Vagina (tissue), 2 donors: ENCODE data around the gene KRT86. TPM values are rescaled to one million over a fixed set of nuclear protein-coding genes. Genes with fewer than 3 reads are reported as not detected.

ENCODE experiments used
- DNase-seq, 2 donors: peaks; one replicate each; pipeline ENCODE4 v3.0.0-alpha.2; 2017; ENCODE audit errors: extremely low spot score in 2 of 2
- H3K27ac ChIP-seq: fragments of 200-600 bp; sonication (generic); one replicate; pipeline ENCODE4 v1.5.1; 2019
- H3K27me3 ChIP-seq: fragments of 200-600 bp; sonication (generic); one replicate; pipeline ENCODE4 v1.5.1; 2019
- H3K36me3 ChIP-seq, 2 donors: fragments of 200-600 bp; sonication (generic); one replicate each; pipeline ENCODE4 v1.5.1; 2017 to 2019
- H3K4me1 ChIP-seq: fragments of 200-600 bp; sonication (generic); one replicate; pipeline ENCODE4 v1.5.1; 2019
- H3K4me3 ChIP-seq, 2 donors: fragments of 200-600 bp; sonication (generic); 1 replicate in 1 of 2; 2 replicates in 1 of 2; pipeline ENCODE4 v1.5.1; 2016 to 2019
- H3K9me3 ChIP-seq: fragments of 200-600 bp; sonication (generic); one replicate; pipeline ENCODE4 v1.5.1; 2019
- POLR2A ChIP-seq, 2 donors: fragments of 450-650 bp; IDR thresholded peaks; one replicate each; pipeline ENCODE4 v1.6.1; 2017; ENCODE audit warnings: antibody characterized with exemption in 2 of 2, mild to moderate bottlenecking in 2 of 2, moderate library complexity in 2 of 2
- POLR2AphosphoS5 ChIP-seq, 2 donors: sonication (generic); formaldehyde crosslinking; IDR thresholded peaks; one replicate each; pipeline ENCODE4 v1.9.0; 2017; ENCODE audit warnings: antibody characterized with exemption in 2 of 2, mild to moderate bottlenecking in 2 of 2, low read depth in 1 of 2; ENCODE audit not compliant: insufficient read depth in 1 of 2
- intact Hi-C: fragments of 100-400 bp; cut with DNase I; formaldehyde crosslinking; loops from one replicate; pipeline ENCODE4 v1.15.1; 2023
- total RNA-seq: library from RNA; depleted of rRNA; stranded (reverse); fragments of >200 nt; gene quantifications from one replicate; pipeline ENCODE4 v1.2.3, GENCODE V29; 2016
- TF ChIP-seq, protein P1 (sequence below), 3 experiments: fragments of 450-650 bp in 2 of 3; fragments of 200-600 bp in 1 of 3; sonication (generic) in 1 of 3; IDR thresholded peaks; one replicate each; pipeline ENCODE4 v1.5.1; 2017 to 2019; ENCODE audit warnings: antibody characterized with exemption in 3 of 3, mild to moderate bottlenecking in 2 of 3, moderate library complexity in 2 of 3

The KRT86 gene
- total RNA-seq, 1 donor from 2014 or later: not detected

DNA sequence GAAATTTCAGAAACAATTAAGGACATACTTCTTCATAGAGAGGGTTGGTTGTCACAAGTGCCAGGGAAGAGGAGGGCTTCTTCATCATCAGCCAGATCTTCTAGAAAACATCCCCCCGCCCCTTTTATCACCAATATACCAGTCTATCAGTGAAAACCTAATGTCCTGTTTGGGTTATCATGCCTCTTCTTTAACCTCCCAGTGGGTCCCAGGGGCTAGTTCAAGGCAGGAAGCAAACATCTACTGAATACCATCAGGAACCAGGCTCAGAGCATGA is 13.3 kb upstream of the KRT86 start:
- peaks cover 10% of the 10 kb centered on the region for H3K4me1 ChIP-seq
- TF ChIP-seq POLR2A (IDR thresholded peaks at IDR 0.05): no peak
- no peak for TF ChIP-seq POLR2AphosphoS5 (IDR thresholded peaks at IDR 0.05; ENCODE audit: insufficient read depth in 1 of 2, low read depth in 1 of 2)
- TF ChIP-seq, protein P1, sequence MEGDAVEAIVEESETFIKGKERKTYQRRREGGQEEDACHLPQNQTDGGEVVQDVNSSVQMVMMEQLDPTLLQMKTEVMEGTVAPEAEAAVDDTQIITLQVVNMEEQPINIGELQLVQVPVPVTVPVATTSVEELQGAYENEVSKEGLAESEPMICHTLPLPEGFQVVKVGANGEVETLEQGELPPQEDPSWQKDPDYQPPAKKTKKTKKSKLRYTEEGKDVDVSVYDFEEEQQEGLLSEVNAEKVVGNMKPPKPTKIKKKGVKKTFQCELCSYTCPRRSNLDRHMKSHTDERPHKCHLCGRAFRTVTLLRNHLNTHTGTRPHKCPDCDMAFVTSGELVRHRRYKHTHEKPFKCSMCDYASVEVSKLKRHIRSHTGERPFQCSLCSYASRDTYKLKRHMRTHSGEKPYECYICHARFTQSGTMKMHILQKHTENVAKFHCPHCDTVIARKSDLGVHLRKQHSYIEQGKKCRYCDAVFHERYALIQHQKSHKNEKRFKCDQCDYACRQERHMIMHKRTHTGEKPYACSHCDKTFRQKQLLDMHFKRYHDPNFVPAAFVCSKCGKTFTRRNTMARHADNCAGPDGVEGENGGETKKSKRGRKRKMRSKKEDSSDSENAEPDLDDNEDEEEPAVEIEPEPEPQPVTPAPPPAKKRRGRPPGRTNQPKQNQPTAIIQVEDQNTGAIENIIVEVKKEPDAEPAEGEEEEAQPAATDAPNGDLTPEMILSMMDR (IDR thresholded peaks at IDR 0.05): no peak
- intact Hi-C loops: no loop called here
- no peak for DNase-seq
- no peaks in the 10 kb centered on the region for H3K27me3 ChIP-seq
- no peak overlapping the region for H3K27ac ChIP-seq
- H3K4me3 ChIP-seq: no peak overlapping the region
- no peaks in the 10 kb centered on the region for H3K36me3 ChIP-seq
- H3K9me3 ChIP-seq: no peaks in the 10 kb centered on the region

DNA sequence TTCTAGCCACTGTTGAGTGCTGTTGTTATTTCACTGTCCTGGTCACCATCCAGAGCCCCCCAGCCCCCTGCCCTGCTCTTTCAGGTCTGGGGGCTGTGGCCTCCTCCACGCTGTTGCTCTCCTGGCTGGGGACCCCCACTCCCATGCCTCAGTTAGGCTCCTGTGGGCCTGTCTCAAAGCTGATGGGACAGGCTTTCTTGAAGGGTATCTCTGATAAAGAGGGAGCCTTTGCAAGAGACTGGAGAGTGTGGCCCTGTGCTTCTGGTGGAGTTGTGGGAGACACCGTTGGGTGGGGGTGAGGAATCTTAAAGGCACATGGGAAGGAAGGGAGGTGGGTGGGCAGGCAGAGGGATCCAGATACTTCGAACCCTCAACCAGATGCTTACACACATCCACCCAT is 12.2 kb upstream of the KRT86 start:
- H3K27ac ChIP-seq: no peak overlapping the region
- no peak overlapping the region for H3K4me3 ChIP-seq
- intact Hi-C loops: no loop called here
- no peaks in the 10 kb centered on the region for H3K27me3 ChIP-seq
- TF ChIP-seq, protein P1 (IDR thresholded peaks at IDR 0.05): no peak
- no peak for TF ChIP-seq POLR2A (IDR thresholded peaks at IDR 0.05)
- no peak for TF ChIP-seq POLR2AphosphoS5 (IDR thresholded peaks at IDR 0.05; ENCODE audit: insufficient read depth in 1 of 2, low read depth in 1 of 2)
- peaks cover 10% of the 10 kb centered on the region for H3K4me1 ChIP-seq
- no peak for DNase-seq
- no peaks in the 10 kb centered on the region for H3K36me3 ChIP-seq
- no peaks in the 10 kb centered on the region for H3K9me3 ChIP-seq

DNA sequence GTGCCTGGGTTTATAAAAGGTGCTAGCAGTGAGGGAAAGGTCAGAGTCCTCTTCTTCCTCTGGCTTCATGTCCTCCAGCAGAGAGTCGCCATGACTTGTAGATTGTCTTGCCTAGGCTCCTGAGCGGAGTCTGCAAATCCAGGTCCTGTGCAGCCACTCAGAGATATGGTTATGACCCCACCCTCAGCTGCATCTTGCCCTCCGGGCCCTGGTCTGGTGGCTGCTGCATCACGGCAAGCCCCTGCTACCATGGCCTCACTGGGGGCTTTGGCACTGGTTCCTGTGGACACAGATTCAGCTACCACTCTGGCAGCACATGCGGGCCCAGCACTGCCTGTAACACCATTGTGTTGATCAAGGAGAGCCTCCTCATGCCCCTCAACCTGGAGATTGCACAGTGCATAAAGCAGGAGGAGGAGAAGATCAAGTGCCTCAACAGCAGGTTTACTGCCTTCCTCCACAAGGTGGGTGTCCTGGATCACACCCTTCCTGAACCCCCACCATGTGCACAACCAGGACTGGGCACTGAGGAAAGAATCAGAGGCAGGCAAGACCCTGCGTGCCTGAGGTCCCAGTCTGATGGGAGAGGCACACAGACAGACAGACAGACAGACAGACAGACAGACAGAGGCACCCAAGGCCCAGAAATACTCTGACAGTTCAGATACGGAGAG is 10.5 kb upstream of the KRT86 start:
- no peaks in the 10 kb centered on the region for H3K27me3 ChIP-seq
- no peak overlapping the region for H3K4me3 ChIP-seq
- H3K9me3 ChIP-seq: no peaks in the 10 kb centered on the region
- intact Hi-C loops: no loop called here
- no peaks in the 10 kb centered on the region for H3K36me3 ChIP-seq
- no peaks in the 10 kb centered on the region for H3K4me1 ChIP-seq
- no peak overlapping the region for H3K27ac ChIP-seq
- TF ChIP-seq, protein P1 (IDR thresholded peaks at IDR 0.05): no peak
- no peak for TF ChIP-seq POLR2A (IDR thresholded peaks at IDR 0.05)
- TF ChIP-seq POLR2AphosphoS5 (IDR thresholded peaks at IDR 0.05; ENCODE audit: insufficient read depth in 1 of 2, low read depth in 1 of 2): no peak
- no peak for DNase-seq

DNA sequence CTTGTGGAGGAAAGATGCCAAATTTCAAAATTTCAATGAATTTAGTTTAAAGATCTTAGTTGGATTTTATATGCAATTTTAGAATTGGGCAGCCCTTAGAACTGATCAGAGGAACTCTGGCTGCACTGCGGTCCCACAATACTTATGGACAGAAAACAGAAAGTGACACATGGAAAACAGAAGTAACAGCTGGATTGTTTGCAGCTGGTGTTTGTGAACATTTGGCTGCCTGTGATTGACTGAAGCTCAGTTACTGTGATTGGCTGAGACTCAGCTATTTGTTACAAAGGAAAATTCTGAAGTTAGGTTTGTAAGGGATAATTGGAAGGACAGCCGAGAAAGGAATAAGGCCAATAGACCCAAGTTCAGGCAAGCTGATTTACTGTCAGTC is 10.0 kb upstream of the KRT86 start:
- no peak for DNase-seq
- intact Hi-C loops: no loop called here
- no peaks in the 10 kb centered on the region for H3K4me1 ChIP-seq
- no peak for TF ChIP-seq POLR2A (IDR thresholded peaks at IDR 0.05)
- no peak for TF ChIP-seq POLR2AphosphoS5 (IDR thresholded peaks at IDR 0.05; ENCODE audit: insufficient read depth in 1 of 2, low read depth in 1 of 2)
- TF ChIP-seq, protein P1 (IDR thresholded peaks at IDR 0.05): no peak
- H3K4me3 ChIP-seq: no peak overlapping the region
- no peaks in the 10 kb centered on the region for H3K27me3 ChIP-seq
- H3K27ac ChIP-seq: no peak overlapping the region
- no peaks in the 10 kb centered on the region for H3K9me3 ChIP-seq
- no peaks in the 10 kb centered on the region for H3K36me3 ChIP-seq

DNA sequence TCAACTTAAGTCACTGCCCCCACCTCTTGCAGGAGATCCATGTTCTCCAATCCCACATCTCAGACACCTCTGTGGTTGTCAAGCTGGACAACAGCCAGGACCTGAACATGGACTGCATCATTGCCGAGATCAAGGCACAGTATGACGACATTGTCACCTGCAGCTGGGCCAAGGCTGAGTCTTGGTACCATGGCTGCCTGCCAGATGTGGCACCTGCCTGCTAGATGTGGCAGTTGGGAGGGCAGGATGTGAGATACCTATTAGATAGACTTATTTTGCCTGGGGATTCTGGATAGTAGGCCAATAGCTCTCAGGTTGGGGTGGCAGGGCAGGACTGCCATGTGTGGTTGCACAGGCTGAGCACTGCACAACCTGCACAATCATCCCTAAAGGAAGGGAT is 7.9 kb upstream of the KRT86 start:
- H3K4me3 ChIP-seq: no peak overlapping the region
- intact Hi-C loops: no loop called here

More for the DNA sequence above, 7.9 kb upstream of the KRT86 start:
- Histone ChIP-seq H3K36me3 (no peaks in the 10 kb centered on the region), H3K4me1 (no peaks in the 10 kb centered on the region), H3K27me3 (no peaks in the 10 kb centered on the region), H3K27ac (no peak overlapping the region), H3K9me3 (no peaks in the 10 kb centered on the region)
- DNase-seq: no peak
- TF ChIP-seq, protein P1 (IDR thresholded peaks at IDR 0.05): no peak
- TF ChIP-seq POLR2AphosphoS5 (IDR thresholded peaks at IDR 0.05; ENCODE audit: insufficient read depth in 1 of 2, low read depth in 1 of 2): no peak
- TF ChIP-seq POLR2A (IDR thresholded peaks at IDR 0.05): no peak
